GM21786 (cell line): ENCODE results near the gene ARL15.

Experiments
- ATAC-seq: cut with Tn5 transposase; IDR thresholded peaks from one replicate; pipeline ENCODE4 v1.9.1; 2021; ENCODE audit not compliant: unreplicated experiment

Gene ARL15

GRCh38 chr5:54254482-54255198 lies 55.7 kb downstream of the ARL15 start:
- ATAC-seq, result no peak

GRCh38 chr5:54251981-54252380 lies 58.4 kb downstream of the ARL15 start:
- ATAC-seq, result no peak

- no peak for ATAC-seq
Measured at GRCh38 chr5:54249210-54250028, 61.0 kb downstream of the ARL15 start.

- no peak for ATAC-seq
Measured at GRCh38 chr5:54247226-54247625, 63.1 kb downstream of the ARL15 start.

DNA sequence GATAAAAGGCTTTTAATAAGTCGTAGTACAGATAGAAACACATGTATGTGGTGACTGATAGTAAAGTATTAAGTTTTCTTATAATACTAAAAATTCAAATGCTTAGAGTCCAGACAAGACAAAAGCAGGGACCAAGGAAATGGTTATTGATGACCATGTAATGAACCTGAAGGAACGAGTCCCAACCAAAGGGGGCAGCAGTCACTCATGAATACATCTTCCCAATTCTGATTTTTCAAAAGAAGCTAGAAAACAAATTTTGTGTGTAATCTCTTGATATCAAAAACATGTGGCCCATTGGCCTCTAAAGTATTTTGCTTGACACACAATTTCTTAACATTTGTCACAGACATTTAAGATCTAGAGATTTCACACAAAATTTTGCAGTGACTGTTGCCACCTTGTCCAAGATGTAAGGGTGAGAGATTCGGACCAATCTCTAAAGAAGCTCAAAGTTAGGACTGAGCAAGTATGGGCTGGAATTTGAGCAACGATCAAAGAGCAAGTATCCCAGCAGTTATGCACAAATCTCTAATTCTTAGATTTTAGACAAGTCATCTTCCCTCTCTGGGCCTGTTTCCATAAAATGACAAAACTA lies 66.8 kb downstream of the ARL15 start:
- peak; percentile 52 for ATAC-seq

- ATAC-seq, result no peak
Measured at GRCh38 chr5:54242297-54242696, 68.1 kb downstream of the ARL15 start.

GRCh38 chr5:54234304-54234933 lies 76.0 kb downstream of the ARL15 start:
- ATAC-seq, result no peak

GRCh38 chr5:54230936-54231685 lies 79.3 kb downstream of the ARL15 start:
- ATAC-seq, result no peak

GRCh38 chr5:54229041-54229780 lies 81.2 kb downstream of the ARL15 start:
- ATAC-seq, result peak; percentile 94

- ATAC-seq, result no peak
Measured at GRCh38 chr5:54227759-54228158, 82.6 kb downstream of the ARL15 start.

DNA sequence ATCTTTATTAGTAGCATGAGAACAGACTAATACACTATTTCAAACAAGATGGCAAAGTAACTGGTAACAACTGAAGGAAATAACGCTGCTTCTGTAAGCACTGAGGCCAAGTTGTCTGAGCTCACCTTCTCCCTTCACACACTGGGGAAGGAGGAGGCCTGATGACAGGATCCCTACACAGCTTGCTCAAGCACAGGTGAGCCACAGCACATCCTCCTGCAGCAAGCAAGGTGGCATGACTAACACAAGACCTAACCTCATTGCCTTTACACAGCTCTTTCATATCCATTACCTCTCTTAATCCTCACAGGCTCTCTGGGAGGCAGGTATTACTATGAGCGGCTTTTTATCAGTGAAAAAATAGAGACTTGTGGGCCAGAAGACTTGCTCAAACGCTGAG lies 83.3 kb downstream of the ARL15 start:
- no peak for ATAC-seq

- no peak for ATAC-seq
Measured at GRCh38 chr5:54226215-54226614, 84.2 kb downstream of the ARL15 start.

DNA sequence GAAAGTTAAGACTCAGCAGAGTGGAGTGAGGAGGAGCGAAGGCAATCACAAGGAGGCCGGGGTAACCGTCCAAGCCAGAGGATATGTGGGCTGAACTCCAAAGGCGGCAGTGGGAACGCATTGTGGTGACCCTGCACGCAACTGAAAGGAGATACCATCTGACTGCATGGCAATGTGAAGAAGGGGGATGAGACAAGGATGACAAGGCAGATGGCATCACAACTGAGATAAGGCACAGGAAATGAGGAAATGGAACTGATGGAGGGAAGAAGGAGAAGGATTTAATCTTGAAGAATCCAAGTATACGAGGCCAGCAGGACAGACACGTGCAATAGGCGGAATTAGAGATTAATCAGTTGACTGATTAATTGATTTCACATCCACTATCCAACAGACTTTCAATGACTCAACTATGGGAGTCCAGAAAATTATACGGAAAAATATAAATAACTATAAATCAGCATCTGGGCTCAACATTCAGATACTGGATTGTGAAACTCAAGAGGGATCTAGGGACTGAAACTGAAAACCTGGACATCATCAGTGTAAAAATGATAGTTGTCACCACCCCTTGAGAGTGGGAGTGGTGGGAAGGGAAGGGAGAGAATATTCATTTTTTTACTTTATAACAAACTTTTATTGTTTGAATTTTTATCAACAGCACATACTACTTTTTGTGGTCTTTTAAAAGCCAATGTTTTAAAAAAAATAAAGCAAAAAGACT lies 86.1 kb downstream of the ARL15 start:
- ATAC-seq, result no peak

GRCh38 chr5:54222336-54222735 lies 88.0 kb downstream of the ARL15 start:
- no peak for ATAC-seq

DNA sequence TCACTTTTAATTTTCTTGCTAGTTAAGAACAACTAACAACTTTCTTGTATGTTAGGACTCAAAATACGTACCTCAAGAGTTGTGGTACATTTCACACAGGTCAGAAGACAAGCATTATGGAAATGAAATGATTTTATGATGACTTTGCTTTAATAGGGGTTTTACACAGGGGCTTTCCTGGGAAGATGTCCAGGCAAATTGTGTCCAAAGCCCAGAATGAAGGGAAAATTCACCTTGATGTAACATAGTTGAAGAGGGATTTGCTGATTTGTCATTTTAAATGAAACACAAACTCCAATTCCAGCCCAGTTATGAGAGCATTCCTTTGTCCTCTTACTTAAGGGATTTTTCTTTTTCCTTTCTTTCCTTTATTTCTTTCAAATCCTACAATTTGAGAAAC lies 89.2 kb downstream of the ARL15 start:
- no peak for ATAC-seq

DNA sequence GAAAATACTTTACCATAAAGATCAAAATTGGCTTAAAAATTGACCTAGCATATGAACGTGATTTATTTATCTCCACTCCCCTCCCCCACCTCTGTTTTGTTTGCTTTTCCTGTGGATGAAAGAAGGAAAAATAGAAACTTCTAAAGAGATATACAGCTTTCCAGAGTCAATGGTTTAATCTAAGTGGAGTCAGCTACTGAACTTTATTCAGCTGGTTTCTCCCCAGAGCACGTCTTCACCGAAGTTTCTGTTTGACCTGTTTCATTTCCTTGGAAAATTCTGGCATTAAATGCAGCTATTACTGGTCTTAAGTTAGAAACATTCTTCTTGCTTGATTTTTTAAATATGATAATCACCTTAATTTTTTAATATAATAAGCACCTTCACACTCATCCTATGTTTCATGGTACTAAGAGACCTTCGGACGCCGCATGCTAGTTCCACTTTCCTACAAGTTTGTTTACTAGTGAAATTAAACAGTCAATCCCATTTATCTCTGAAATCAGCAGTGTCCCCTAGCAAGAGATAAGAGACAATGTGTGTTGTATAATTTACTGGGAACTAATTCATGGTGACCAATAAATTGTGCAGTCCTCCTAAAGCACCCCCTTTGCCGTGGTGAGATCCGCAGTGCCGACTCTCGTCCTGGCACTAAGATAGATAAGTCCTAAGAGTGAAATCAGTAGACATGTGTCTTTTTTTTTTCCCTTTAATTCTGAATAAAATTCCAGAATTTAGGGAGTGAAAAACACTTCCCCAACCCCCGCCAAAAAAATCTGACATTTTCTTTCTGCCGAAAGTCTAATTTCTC lies 89.9 kb downstream of the ARL15 start:
- ATAC-seq, result no peak

- ATAC-seq, result no peak
Measured at GRCh38 chr5:54217826-54218503, 92.4 kb downstream of the ARL15 start.

- no peak for ATAC-seq
Measured at GRCh38 chr5:54215233-54215736, 95.1 kb downstream of the ARL15 start.
